ENCODE measurements around the gene HPCAL1. TPM values are rescaled to one million over a fixed set of nuclear protein-coding genes. Genes with fewer than 3 reads are reported as not detected.

Gene HPCAL1
- total RNA-seq, 2 experiments from 2014 or later, result 9.2 to 9.7 TPM

DNA sequence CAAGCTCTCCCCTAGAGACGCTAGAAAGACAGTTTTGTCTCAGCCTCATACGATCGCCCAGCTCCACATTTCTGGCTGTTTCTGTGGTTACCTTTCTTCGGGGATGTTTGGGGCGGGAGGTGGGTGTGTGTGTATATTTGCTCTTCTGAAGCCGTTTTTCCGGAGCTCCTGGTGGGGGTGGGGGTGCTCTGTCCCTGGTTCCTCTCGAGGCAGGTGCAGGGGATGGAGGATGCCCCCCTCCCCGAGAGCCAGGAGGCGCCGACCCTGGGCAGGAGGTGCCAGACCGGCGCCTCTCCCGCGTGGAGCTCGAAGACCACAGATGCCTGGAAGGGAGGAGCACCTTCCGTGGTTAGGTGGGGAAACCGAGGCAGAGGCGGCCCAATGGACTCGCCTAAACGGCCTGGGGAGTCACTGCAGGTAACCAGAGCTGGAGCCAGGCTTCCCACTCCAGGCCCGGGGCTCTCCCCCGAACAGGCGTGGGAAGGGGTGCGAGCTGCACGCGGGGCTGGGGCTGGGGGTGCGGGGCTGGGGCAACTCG is 694 bp upstream of the HPCAL1 start:
- Histone ChIP-seq H3K9me2 (ENCODE audit: insufficient read depth, low read length) (no peaks in the 10 kb centered on the region), H3K4me1 (ENCODE audit: insufficient read depth, low read length, poor library complexity, severe bottlenecking) (peaks cover 25% of the 10 kb centered on the region), H3K79me2 (ENCODE audit: insufficient read depth, low read depth, low read length) (no peaks in the 10 kb centered on the region), H3K4me3 (ENCODE audit: low read depth, low read length, poor library complexity, severe bottlenecking) (peak overlapping the region; percentile 74), H2AFZ (ENCODE audit: low read length) (peak overlapping the region; percentile 82), H3K27ac (ENCODE audit: low read depth, low read length, poor library complexity, severe bottlenecking) (peak overlapping the region; percentile 41), H3K36me3 (ENCODE audit: insufficient read depth, low read length) (no peaks in the 10 kb centered on the region), H4K20me1 (ENCODE audit: insufficient read depth, low read length) (peaks cover 10% of the 10 kb centered on the region; the same call in 1 of the 2 replicates), H3K4me2 (ENCODE audit: low read length) (peak overlapping the region; percentile 82), H3K9me3 (ENCODE audit: low read length) (0 out of 2 replicates have a peak, but pooled peaks cover 6% of the 10 kb centered on the region)
- no TSS peak for BruUV-seq (replicated peaks)
- CTCF ChIA-PET (ENCODE audit: unreplicated experiment), result interaction anchor here (0.6 to 0.9 kb wide), 7 partner anchors 40 to 172 kb away, joined by 3 to 14 read pairs (median 4); no protein-coding TSS in a partner anchor
- peak; percentile 21 for DNase-seq (ENCODE audit: low spot score)
- POLR2A ChIA-PET, result interaction anchor here (0.5 to 3.6 kb wide), 9 partner anchors 26 to 376 kb away, joined by 3 to 13 read pairs (median 4); no protein-coding TSS in a partner anchor
- intact Hi-C loops (cut with micrococcal nuclease; ENCODE audit: unreplicated experiment), result loop anchor here (1.0 to 2.0 kb wide), 2 partner anchors 23 to 107 kb away; no protein-coding TSS in a partner anchor
- TF ChIP-seq, protein P1, sequence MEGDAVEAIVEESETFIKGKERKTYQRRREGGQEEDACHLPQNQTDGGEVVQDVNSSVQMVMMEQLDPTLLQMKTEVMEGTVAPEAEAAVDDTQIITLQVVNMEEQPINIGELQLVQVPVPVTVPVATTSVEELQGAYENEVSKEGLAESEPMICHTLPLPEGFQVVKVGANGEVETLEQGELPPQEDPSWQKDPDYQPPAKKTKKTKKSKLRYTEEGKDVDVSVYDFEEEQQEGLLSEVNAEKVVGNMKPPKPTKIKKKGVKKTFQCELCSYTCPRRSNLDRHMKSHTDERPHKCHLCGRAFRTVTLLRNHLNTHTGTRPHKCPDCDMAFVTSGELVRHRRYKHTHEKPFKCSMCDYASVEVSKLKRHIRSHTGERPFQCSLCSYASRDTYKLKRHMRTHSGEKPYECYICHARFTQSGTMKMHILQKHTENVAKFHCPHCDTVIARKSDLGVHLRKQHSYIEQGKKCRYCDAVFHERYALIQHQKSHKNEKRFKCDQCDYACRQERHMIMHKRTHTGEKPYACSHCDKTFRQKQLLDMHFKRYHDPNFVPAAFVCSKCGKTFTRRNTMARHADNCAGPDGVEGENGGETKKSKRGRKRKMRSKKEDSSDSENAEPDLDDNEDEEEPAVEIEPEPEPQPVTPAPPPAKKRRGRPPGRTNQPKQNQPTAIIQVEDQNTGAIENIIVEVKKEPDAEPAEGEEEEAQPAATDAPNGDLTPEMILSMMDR (conservative IDR thresholded peaks at IDR 0.05; ENCODE audit: low read length), result no peak
- no peak for TF ChIP-seq EZH2phosphoT487 (IDR thresholded peaks at IDR 0.05; ENCODE audit: borderline replicate concordance, low read depth, low read length)

DNA sequence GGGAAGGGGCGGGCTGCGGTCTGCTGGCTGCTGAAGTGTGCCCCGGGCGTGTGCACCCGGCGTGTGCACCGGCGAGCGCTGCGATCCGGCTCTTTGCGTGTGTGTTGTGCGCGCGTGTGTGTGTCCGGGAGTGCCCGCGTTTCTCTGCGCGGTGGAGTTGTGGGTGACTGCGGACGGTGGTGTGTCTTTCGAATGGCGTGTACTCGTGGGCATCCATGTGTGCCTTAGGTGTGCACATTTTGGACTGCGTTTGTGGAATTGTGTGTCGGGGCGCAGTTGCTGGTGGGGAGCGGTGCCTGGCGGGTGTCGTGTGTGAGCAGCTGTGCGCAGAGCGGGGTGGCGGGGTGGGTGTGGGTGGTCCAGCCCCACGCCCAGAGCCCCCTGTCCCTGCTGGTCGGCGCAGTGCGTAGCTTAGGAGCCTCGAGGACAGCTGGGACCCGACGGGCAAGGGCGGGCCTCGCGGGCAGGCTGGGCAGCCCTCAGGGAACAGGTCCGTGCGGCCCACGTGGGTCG is 533 bp downstream of the HPCAL1 start:
- POLR2A ChIA-PET, result interaction anchor here (0.6 to 3.6 kb wide), 5 partner anchors 10 to 80 kb away, joined by 3 to 13 read pairs (median 3); no protein-coding TSS in a partner anchor
- H3K27ac ChIP-seq (ENCODE audit: low read depth, low read length, poor library complexity, severe bottlenecking), result no peak overlapping the region
- peak overlapping the region; percentile 34; the same call in 1 of the 2 replicates for H2AFZ ChIP-seq (ENCODE audit: low read length)
- peaks cover 14% of the 10 kb centered on the region; the same call in 1 of the 2 replicates for H4K20me1 ChIP-seq (ENCODE audit: insufficient read depth, low read length)
- H3K79me2 ChIP-seq (ENCODE audit: insufficient read depth, low read depth, low read length), result no peaks in the 10 kb centered on the region
- H3K36me3 ChIP-seq (ENCODE audit: insufficient read depth, low read length), result no peaks in the 10 kb centered on the region
- H3K9me2 ChIP-seq (ENCODE audit: insufficient read depth, low read length), result no peaks in the 10 kb centered on the region
- peak overlapping the region; percentile 82 for H3K4me2 ChIP-seq (ENCODE audit: low read length)
- BruUV-seq (replicated peaks), result no TSS peak
- CTCF ChIA-PET (ENCODE audit: unreplicated experiment), result interaction anchor here (0.6 to 1.9 kb wide), 2 partner anchors 29 to 104 kb away, joined by 3 to 6 read pairs; no protein-coding TSS in a partner anchor
- intact Hi-C loops (cut with micrococcal nuclease; ENCODE audit: unreplicated experiment), result loop anchor here (1.0 to 2.0 kb wide), 2 partner anchors 22 to 75 kb away; no protein-coding TSS in a partner anchor
- no peak for DNase-seq (ENCODE audit: low spot score)
- TF ChIP-seq EZH2phosphoT487 (IDR thresholded peaks at IDR 0.05; ENCODE audit: borderline replicate concordance, low read depth, low read length), result no peak
- TF ChIP-seq, protein P1 (conservative IDR thresholded peaks at IDR 0.05; ENCODE audit: low read length), result no peak
- H3K9me3 ChIP-seq (ENCODE audit: low read length), result 0 out of 2 replicates have a peak, but pooled peaks cover 6% of the 10 kb centered on the region
- peaks cover 25% of the 10 kb centered on the region for H3K4me1 ChIP-seq (ENCODE audit: insufficient read depth, low read length, poor library complexity, severe bottlenecking)
- peak overlapping the region; percentile 74 for H3K4me3 ChIP-seq (ENCODE audit: low read depth, low read length, poor library complexity, severe bottlenecking)

Measured in OCI-LY7 (cell line).